BE2C (cell line): Measurements from ENCODE around the gene CARD10.
A peak's percentile ranks its signal among the peaks of the same experiment; 100 is the strongest.

Experiments
- DNase-seq: peaks from one replicate; pipeline ENCODE4 v3.0.0-alpha.2; 2020
- H3K27me3 ChIP-seq: fragments of 250-450 bp; sonication (Bioruptor Pico); 2 replicates; pipeline ENCODE4 v1.5.1; 2020; ENCODE audit warnings: mild to moderate bottlenecking
- H3K36me3 ChIP-seq: fragments of 250-450 bp; sonication (Bioruptor Pico); 2 replicates; pipeline ENCODE4 v1.5.1; 2020; ENCODE audit warnings: mild to moderate bottlenecking
- H3K4me1 ChIP-seq: fragments of 250-450 bp; sonication (Bioruptor Pico); 2 replicates; pipeline ENCODE4 v1.5.1; 2020
- H3K4me3 ChIP-seq: 2 replicates; pipeline ENCODE4 v1.5.1; 2011; ENCODE audit warnings: low read depth, low read length
- H3K9me3 ChIP-seq: fragments of 250-450 bp; sonication (Bioruptor Pico); 2 replicates; pipeline ENCODE4 v1.5.1; 2020
- CTCF ChIP-seq: IDR thresholded peaks from 2 replicates; pipeline ENCODE4 v1.5.1; 2012; ENCODE audit warnings: mild to moderate bottlenecking, low read depth, low read length

The CARD10 gene

DNA sequence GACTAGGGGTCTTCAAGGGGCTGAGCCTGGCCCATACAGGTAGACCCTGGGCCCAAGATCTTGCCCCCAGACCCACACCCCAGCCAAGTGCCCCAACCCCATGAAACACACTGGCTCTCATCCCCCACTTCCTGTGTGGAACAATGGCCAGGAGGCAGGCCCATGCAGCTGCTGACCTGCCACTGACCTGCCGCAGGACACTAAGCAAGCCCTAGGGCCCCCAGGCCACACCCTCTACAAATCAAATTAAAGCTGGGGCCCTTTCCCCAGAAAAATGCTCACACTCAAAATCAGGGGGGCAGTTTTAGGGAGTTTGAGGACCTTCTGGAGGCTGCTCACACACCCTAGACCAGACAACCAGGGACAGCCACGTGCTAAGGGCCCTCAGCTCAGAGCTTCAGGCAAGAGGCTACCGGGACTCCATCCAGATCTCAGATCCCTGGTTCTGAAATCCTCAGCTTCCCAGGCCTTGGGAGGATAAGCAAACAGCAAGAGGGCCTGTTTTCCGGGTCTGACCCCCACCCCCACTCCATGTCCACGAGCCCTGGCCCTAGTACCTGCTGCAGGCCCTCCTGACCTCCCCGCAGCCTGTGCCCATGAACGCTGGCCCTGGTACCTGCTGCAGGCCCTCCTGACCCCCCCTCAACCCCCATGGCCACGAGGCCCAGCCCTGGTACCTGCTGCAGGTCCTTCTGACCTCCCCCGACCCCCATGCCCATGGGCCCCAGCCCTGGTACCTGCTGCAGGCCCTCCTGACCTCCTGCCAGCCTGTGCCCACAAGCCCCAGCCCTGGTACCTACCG is 10.0 kb downstream of the CARD10 start:
- no peaks in the 10 kb centered on the region for H3K9me3 ChIP-seq
- H3K27me3 ChIP-seq, result no peaks in the 10 kb centered on the region
- H3K4me3 ChIP-seq, result no peak overlapping the region
- TF ChIP-seq CTCF, result no peak
- no peaks in the 10 kb centered on the region for H3K36me3 ChIP-seq
- peaks cover 17% of the 10 kb centered on the region for H3K4me1 ChIP-seq
- DNase-seq, result no peak

- Histone ChIP-seq H3K4me3 (no peak overlapping the region), H3K36me3 (no peaks in the 10 kb centered on the region), H3K27me3 (no peaks in the 10 kb centered on the region), H3K9me3 (no peaks in the 10 kb centered on the region), H3K4me1 (peaks cover 17% of the 10 kb centered on the region)
- 0 out of 2 replicates have a peak, but pooled peaks have one; percentile 3 for TF ChIP-seq CTCF
- DNase-seq, result no peak
Observed at GRCh38 chr22:37508431-37508992, 10.7 kb downstream of the CARD10 start.

- peaks cover 18% of the 10 kb centered on the region for H3K4me1 ChIP-seq
- H3K36me3 ChIP-seq, result no peaks in the 10 kb centered on the region
Observed at GRCh38 chr22:37507731-37508130, 11.5 kb downstream of the CARD10 start.

GRCh38 chr22:37505989-37506388 is 13.2 kb downstream of the CARD10 start:
- Histone ChIP-seq H3K27me3 (no peaks in the 10 kb centered on the region), H3K36me3 (no peaks in the 10 kb centered on the region), H3K4me3 (no peak overlapping the region), H3K4me1 (peaks cover 26% of the 10 kb centered on the region), H3K9me3 (no peaks in the 10 kb centered on the region)
- no peak for TF ChIP-seq CTCF
- no peak for DNase-seq

More at GRCh38 chr22:37507731-37508130, 11.5 kb downstream of the CARD10 start:
- Histone ChIP-seq H3K4me3 (no peak overlapping the region), H3K9me3 (no peaks in the 10 kb centered on the region), H3K27me3 (no peaks in the 10 kb centered on the region)
- DNase-seq, result no peak
- TF ChIP-seq CTCF, result no peak

- Histone ChIP-seq H3K4me1 (peaks cover 27% of the 10 kb centered on the region), H3K27me3 (no peaks in the 10 kb centered on the region), H3K9me3 (no peaks in the 10 kb centered on the region), H3K36me3 (no peaks in the 10 kb centered on the region), H3K4me3 (no peak overlapping the region)
- DNase-seq, result no peak
- TF ChIP-seq CTCF, result no peak
Observed at GRCh38 chr22:37505565-37505964, 13.7 kb downstream of the CARD10 start.

DNA sequence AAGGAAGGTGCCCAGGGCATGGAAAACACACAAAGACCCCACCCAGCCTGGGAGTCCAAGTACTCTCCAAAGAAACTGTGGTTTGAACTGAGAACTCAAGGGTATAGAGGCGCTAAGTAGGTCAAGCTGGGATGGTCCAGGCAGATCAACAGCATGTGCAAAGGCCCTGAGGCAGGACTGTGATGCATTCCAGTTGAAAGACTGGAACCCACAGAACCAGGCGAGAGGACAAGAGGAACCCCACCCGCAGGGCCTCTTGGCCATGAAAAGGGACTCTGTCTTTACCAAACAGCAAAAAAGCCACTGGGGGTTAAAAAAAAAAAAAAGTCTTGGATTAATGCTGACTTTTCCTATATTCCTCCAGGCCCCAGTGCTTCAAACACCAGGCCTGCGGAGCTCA is 14.3 kb downstream of the CARD10 start:
- no peak for TF ChIP-seq CTCF
- H3K36me3 ChIP-seq, result no peaks in the 10 kb centered on the region
- peaks cover 33% of the 10 kb centered on the region for H3K4me1 ChIP-seq
- no peak for DNase-seq
- no peaks in the 10 kb centered on the region for H3K27me3 ChIP-seq
- H3K9me3 ChIP-seq, result no peaks in the 10 kb centered on the region
- H3K4me3 ChIP-seq, result no peak overlapping the region
